Naive thymus-derived CD4-positive, alpha-beta T cell (primary cell): Measurements from ENCODE around the gene FCHSD2. TPM values are rescaled to one million over a fixed set of nuclear protein-coding genes. Genes with fewer than 3 reads are reported as not detected.

ENCODE experiments used
- ATAC-seq: fragments of 150-1000 bp; cut with Tn5 transposase; 2 replicates; pipeline ENCODE4 v1.10.0; 2021; ENCODE audit warnings: mild to moderate bottlenecking, moderate library complexity
- CTCF ChIA-PET: fragments of 350-600 bp; sonication (Branson Sonifier 250); formaldehyde crosslinking; loops from one replicate; lab custom pipeline; 2021; ENCODE audit warnings: antibody characterized with exemption; lab: Charles Lee
- POLR2A ChIA-PET: fragments of 350-600 bp; sonication (Branson Sonifier 250); formaldehyde crosslinking; loops from one replicate; lab custom pipeline; 2021; ENCODE audit warnings: antibody characterized with exemption, inconsistent platforms; lab: Charles Lee
- DNase-seq, 9 donors: peaks; one replicate each; pipeline versions ENCODE4 v3.0.0 to v3.0.0-alpha.2; 2020 to 2022; ENCODE audit warnings: mixed read lengths in 1 of 9
- H3K27ac ChIP-seq: one replicate; pipeline ENCODE4 v1.7.0; 2013; ENCODE audit warnings: mild to moderate bottlenecking, low read depth, low read length, moderate library complexity
- H3K27me3 ChIP-seq, 2 donors: one replicate each; pipeline ENCODE4 v1.7.0; 2013; ENCODE audit warnings: low read length in 2 of 2, mild to moderate bottlenecking in 2 of 2, moderate library complexity in 2 of 2; ENCODE audit not compliant: control insufficient read depth in 2 of 2, insufficient read depth in 2 of 2
- H3K36me3 ChIP-seq, 3 experiments: 1 replicate in 2 of 3; 2 replicates in 1 of 3; pipeline ENCODE4 v1.7.0; 2013; ENCODE audit warnings: low read length in 3 of 3, mild to moderate bottlenecking in 3 of 3, moderate library complexity in 1 of 3; ENCODE audit not compliant: insufficient read depth in 3 of 3, control insufficient read depth in 2 of 3
- H3K4me1 ChIP-seq, 2 donors: one replicate each; pipeline ENCODE4 v1.7.0; 2013; ENCODE audit warnings: low read length in 2 of 2, mild to moderate bottlenecking in 2 of 2, moderate library complexity in 1 of 2; ENCODE audit not compliant: control insufficient read depth in 2 of 2, insufficient read depth in 2 of 2
- H3K4me3 ChIP-seq: 2 replicates; pipeline ENCODE4 v1.7.0; 2013; ENCODE audit warnings: mild to moderate bottlenecking, low read length
- H3K9me3 ChIP-seq, 3 experiments: 1 replicate in 2 of 3; 2 replicates in 1 of 3; pipeline ENCODE4 v1.7.0; 2013; ENCODE audit warnings: low read length in 3 of 3; ENCODE audit not compliant: control insufficient read depth in 2 of 3
- H3K27ac Mint-ChIP-seq, 9 donors: one replicate each; pipeline ENCODE4 v1.8.0; 2020 to 2022; ENCODE audit warnings: mixed read lengths in 9 of 9, mild to moderate bottlenecking in 8 of 9, moderate library complexity in 5 of 9, inconsistent platforms in 2 of 9
- H3K27me3 Mint-ChIP-seq, 5 donors: one replicate each; pipeline ENCODE4 v1.8.0; 2021 to 2022; ENCODE audit warnings: mixed read lengths in 5 of 5, mild to moderate bottlenecking in 1 of 5
- H3K36me3 Mint-ChIP-seq, 5 donors: one replicate each; pipeline ENCODE4 v1.8.0; 2020 to 2022; ENCODE audit warnings: mixed read lengths in 5 of 5, mild to moderate bottlenecking in 3 of 5, inconsistent platforms in 1 of 5
- H3K4me1 Mint-ChIP-seq, 7 donors: one replicate each; pipeline ENCODE4 v1.8.0; 2020 to 2022; ENCODE audit warnings: mixed read lengths in 7 of 7, mild to moderate bottlenecking in 3 of 7, inconsistent platforms in 1 of 7
- H3K4me3 Mint-ChIP-seq, 10 donors: one replicate each; pipeline ENCODE4 v1.8.0; 2020 to 2022; ENCODE audit warnings: mild to moderate bottlenecking in 10 of 10, mixed read lengths in 10 of 10, moderate library complexity in 6 of 10, inconsistent platforms in 2 of 10
- H3K9me3 Mint-ChIP-seq, 11 donors: one replicate each; pipeline ENCODE4 v1.8.0; 2020 to 2022; ENCODE audit warnings: mixed read lengths in 11 of 11, mild to moderate bottlenecking in 4 of 11, inconsistent platforms in 1 of 11, moderate library complexity in 1 of 11
- intact Hi-C, 2 donors: fragments of 100-400 bp; cut with micrococcal nuclease; formaldehyde crosslinking; loops; one replicate each; pipeline ENCODE4 v1.15.1; 2023
- polyA plus RNA-seq, 2 donors: library from polyadenylated mRNA; unstranded; fragments of 300-500 nt; fragmentation: Illumina TruSeq; gene quantifications; one replicate each; pipeline ENCODE4 v1.2.3, GENCODE V29; 2021
- total RNA-seq, 6 experiments: library from RNA in 5 of 6; stranded (reverse) in 5 of 6; gene quantifications; 1 replicate in 5 of 6; 2 replicates in 1 of 6; pipeline ENCODE4 v1.2.3 and lab custom pipeline; 2021 to 2026

FCHSD2 gene
- total and polyA plus RNA-seq, 7 experiments from 2014 or later: 18.3 to 69.9 (median 48.6) TPM

DNA sequence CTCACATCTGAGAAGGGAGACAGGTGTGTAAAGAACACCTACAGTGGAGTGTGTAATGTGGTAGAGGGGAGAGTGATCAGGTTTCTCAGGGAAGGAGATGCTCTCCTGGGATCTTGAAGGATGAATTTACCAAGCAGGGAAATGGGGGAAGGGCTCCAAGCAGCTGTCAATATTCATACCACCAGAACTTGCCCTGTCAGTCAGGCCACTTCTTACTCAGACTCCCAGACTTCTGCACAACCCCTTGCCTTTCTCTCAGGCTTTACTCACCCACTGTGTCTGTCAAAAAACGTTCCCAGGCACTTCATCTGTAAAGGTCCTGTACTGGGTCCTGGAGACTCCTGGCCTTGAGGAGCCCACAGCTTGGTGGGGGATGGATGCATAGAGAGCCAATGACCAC is 14.0 kb upstream of the FCHSD2 start:
- ChIA-PET POLR2A (interaction anchor here (1.0 to 4.5 kb wide), 3 partner anchors 10 to 14 kb away, joined by 3 to 17 read pairs (median 3); partner anchors contain the start of gene FCHSD2), CTCF (interaction anchor here (2.9 kb wide), 1 partner anchor 22 kb away, joined by 11 read pairs; no protein-coding TSS in a partner anchor)
- peaks cover 42 to 53% of the 10 kb centered on the region in 2 donors for H3K4me1 ChIP-seq
- DNase-seq (no peak), ATAC-seq (no peak)
- peaks cover 0 to 1% (median 0%) of the 10 kb centered on the region in 11 donors for H3K9me3 Mint-ChIP-seq
- H3K27ac ChIP-seq: no peak overlapping the region
- peaks cover 45 to 64% (median 54%) of the 10 kb centered on the region in 7 donors for H3K4me1 Mint-ChIP-seq
- peak overlapping the region in 6 of 10 donors; percentile 12 to 48 (median 30) for H3K4me3 Mint-ChIP-seq
- no peaks in the 10 kb centered on the region for H3K36me3 ChIP-seq
- H3K27me3 Mint-ChIP-seq: no peaks in the 10 kb centered on the region
- H3K9me3 ChIP-seq: no peaks in the 10 kb centered on the region
- peaks cover 0 to 5% (median 0%) of the 10 kb centered on the region in 5 donors for H3K36me3 Mint-ChIP-seq
- peak overlapping the region; percentile 3 to 99 (median 75) for H3K27ac Mint-ChIP-seq
- no peaks in the 10 kb centered on the region for H3K27me3 ChIP-seq
- intact Hi-C loops: no loop called here
- no peak overlapping the region for H3K4me3 ChIP-seq

- DNase-seq (no peak), ATAC-seq (no peak)
- ChIA-PET CTCF (interaction anchor here (0.6 kb wide), 1 partner anchor 24 kb away, joined by 7 read pairs; no protein-coding TSS in a partner anchor), POLR2A (interaction anchor here (1.5 to 4.5 kb wide), 2 partner anchors 13 kb away, joined by 3 to 17 read pairs; partner anchors contain the start of gene FCHSD2)
- Mint-ChIP-seq H3K4me1 (peaks cover 47 to 74% (median 64%) of the 10 kb centered on the region in 7 donors), H3K27ac (peak overlapping the region; percentile 72 to 99 (median 88)), H3K9me3 (peaks cover 0 to 1% (median 0%) of the 10 kb centered on the region in 11 donors), H3K36me3 (peaks cover 0 to 5% (median 0%) of the 10 kb centered on the region in 5 donors), H3K27me3 (no peaks in the 10 kb centered on the region), H3K4me3 (peak overlapping the region; percentile 33 to 73 (median 56))
- no peaks in the 10 kb centered on the region for H3K27me3 ChIP-seq
- peaks cover 42 to 53% of the 10 kb centered on the region in 2 donors for H3K4me1 ChIP-seq
- H3K36me3 ChIP-seq: no peaks in the 10 kb centered on the region
- peak overlapping the region; percentile 61 for H3K27ac ChIP-seq
- intact Hi-C loops: no loop called here
- no peaks in the 10 kb centered on the region for H3K9me3 ChIP-seq
- no peak overlapping the region for H3K4me3 ChIP-seq
Observed at GRCh38 chr11:73155102-73155501, 13.0 kb upstream of the FCHSD2 start.

DNA sequence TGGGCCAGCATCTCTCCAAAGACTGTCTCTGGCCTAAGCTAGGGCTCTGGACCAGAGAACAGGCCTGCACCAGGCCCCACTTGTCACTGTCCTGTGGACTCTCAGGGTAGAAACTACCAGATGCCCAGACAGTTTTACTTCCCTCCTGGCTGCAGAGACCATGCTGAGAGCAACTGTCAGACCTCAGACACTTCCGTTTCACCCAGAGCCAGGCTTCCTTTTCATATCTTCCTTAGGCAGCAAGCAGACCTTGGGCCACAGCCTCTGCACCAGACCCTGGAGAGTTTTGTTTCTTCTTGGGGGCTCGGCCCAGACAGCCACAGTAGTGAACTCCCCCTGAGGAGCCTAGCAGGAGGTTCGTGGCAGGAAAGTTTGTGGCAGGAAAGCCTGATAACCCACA is 12.1 kb upstream of the FCHSD2 start:
- CTCF ChIA-PET: no interaction called here
- POLR2A ChIA-PET: interaction anchor here (1.3 to 4.7 kb wide), 2 partner anchors 9 to 11 kb away, joined by 5 to 28 read pairs; partner anchors contain the start of gene FCHSD2
- Histone ChIP-seq H3K4me3 (no peak overlapping the region), H3K36me3 (no peaks in the 10 kb centered on the region), H3K27ac (peak overlapping the region; percentile 61), H3K27me3 (no peaks in the 10 kb centered on the region), H3K9me3 (no peaks in the 10 kb centered on the region), H3K4me1 (peaks cover 42 to 53% of the 10 kb centered on the region in 2 donors)
- peak overlapping the region; percentile 50 to 99 (median 84) for H3K27ac Mint-ChIP-seq
- DNase-seq (peak in 7 of 9 donors; percentile 19 to 32 (median 28)), ATAC-seq (peak; percentile 73)
- H3K36me3 Mint-ChIP-seq: peaks cover 0 to 5% (median 0%) of the 10 kb centered on the region in 5 donors
- no peaks in the 10 kb centered on the region for H3K27me3 Mint-ChIP-seq
- peaks cover 49 to 82% (median 73%) of the 10 kb centered on the region in 7 donors for H3K4me1 Mint-ChIP-seq
- peak overlapping the region; percentile 35 to 73 (median 60) for H3K4me3 Mint-ChIP-seq
- H3K9me3 Mint-ChIP-seq: no peaks in the 10 kb centered on the region
- intact Hi-C loops: no loop called here

DNA sequence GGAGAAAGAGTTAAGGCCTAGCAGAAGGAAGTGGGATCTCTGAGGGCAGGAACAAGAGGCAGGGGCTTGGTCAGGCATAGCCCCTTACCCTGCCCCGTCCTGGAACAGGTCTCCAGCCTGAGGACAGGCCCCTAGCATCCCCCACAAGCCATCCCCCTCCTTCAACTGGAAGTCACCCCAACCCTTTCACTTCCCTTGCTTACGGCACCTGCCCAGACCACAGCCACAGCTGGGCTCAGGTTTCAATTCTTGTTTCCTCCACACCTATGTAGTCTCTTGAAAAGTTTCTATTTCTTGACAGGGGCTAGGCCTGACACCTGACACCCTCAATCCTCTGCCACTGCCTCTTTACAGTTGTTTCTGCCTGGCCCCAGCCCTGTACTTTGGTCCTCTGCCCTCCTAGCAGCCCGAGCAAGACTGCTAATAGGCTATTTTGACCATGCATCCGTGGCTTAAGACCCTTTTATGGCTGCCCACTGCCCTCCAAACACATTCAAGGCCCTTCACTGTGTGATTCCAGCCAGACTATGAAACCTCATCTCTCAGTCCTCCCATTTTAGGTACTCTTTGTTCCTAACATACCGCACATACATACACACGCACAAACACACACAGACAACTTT is 10.9 kb upstream of the FCHSD2 start:
- Histone ChIP-seq H3K27me3 (no peaks in the 10 kb centered on the region), H3K27ac (peak overlapping the region; percentile 61), H3K4me3 (no peak overlapping the region), H3K9me3 (no peaks in the 10 kb centered on the region), H3K36me3 (no peaks in the 10 kb centered on the region), H3K4me1 (peaks cover 42 to 53% of the 10 kb centered on the region in 2 donors)
- intact Hi-C loops: loop anchor here (1.0 kb wide), 2 partner anchors 10 to 11 kb away; partner anchors contain the start of gene FCHSD2 (in 1 of the 2)
- CTCF ChIA-PET: interaction anchor here (2.8 kb wide), 1 partner anchor 10 kb away, joined by 12 read pairs; the partner anchor contains the start of gene FCHSD2
- Mint-ChIP-seq H3K4me3 (peak overlapping the region; percentile 4 to 64 (median 54)), H3K27ac (peak overlapping the region; percentile 50 to 99 (median 84)), H3K36me3 (peaks cover 0 to 5% (median 0%) of the 10 kb centered on the region in 5 donors), H3K27me3 (no peaks in the 10 kb centered on the region), H3K9me3 (no peaks in the 10 kb centered on the region), H3K4me1 (peaks cover 46 to 84% (median 71%) of the 10 kb centered on the region in 7 donors)
- DNase-seq: peak in 7 of 9 donors; percentile 14 to 53 (median 38)
- peak; percentile 78 for ATAC-seq
- POLR2A ChIA-PET: interaction anchor here (0.7 to 4.7 kb wide), 4 partner anchors 10 to 231 kb away, joined by 3 to 28 read pairs (median 4); partner anchors contain the start of gene FCHSD2

DNA sequence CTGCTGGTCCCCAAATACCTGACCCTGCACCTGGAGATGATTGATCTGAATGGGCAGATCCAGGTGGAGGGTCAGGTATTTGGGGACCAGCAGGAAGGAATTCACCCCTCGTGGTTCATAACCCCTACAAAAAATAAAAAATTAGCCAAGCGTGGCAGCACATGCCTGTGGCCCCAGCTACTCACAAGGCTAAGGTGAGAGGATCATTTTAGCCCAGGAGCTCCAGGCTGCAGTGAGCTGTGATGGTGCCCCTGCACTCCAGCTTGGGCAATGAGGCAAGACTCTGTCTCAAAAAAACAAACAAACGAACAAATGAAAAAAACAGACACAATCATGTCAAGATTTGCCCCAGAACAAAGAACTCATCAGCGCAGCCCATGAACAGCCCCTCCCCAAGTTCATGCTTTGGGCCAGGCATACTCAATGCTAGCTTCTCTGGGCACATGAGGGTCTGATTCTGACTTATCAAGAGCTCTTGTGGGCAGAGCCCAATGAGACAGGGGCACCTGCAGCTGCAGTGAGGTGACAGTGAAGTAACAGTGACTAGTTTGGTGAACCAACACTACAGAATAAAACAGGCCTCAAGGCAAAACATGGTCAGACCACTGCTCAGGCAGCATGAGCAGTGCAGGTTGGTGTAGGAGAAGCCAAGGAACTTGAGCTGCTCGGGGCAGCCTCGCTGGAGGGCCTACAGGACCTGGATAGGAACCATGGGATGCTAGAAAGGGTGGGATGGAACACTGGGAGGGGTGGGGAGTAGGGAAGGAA is 10.2 kb upstream of the FCHSD2 start:
- ATAC-seq: peak; percentile 14
- CTCF ChIA-PET: interaction anchor here (2.8 kb wide), 1 partner anchor 9 kb away, joined by 12 read pairs; the partner anchor contains the start of gene FCHSD2
- Mint-ChIP-seq H3K9me3 (no peaks in the 10 kb centered on the region), H3K27me3 (no peaks in the 10 kb centered on the region), H3K4me1 (peaks cover 45 to 87% (median 66%) of the 10 kb centered on the region in 7 donors), H3K36me3 (peaks cover 0 to 5% (median 0%) of the 10 kb centered on the region in 5 donors), H3K4me3 (peak overlapping the region in 5 of 10 donors; percentile 5 to 61 (median 58)), H3K27ac (peak overlapping the region; percentile 57 to 99 (median 84))
- no peaks in the 10 kb centered on the region for H3K9me3 ChIP-seq
- H3K27ac ChIP-seq: peak overlapping the region; percentile 61
- no peaks in the 10 kb centered on the region for H3K36me3 ChIP-seq
- H3K4me3 ChIP-seq: no peak overlapping the region
- peaks cover 42 to 50% of the 10 kb centered on the region in 2 donors for H3K4me1 ChIP-seq
- intact Hi-C loops: no loop called here
- POLR2A ChIA-PET: interaction anchor here (0.7 to 4.7 kb wide), 3 partner anchors 9 to 231 kb away, joined by 3 to 28 read pairs (median 3); partner anchors contain the start of gene FCHSD2
- H3K27me3 ChIP-seq: no peaks in the 10 kb centered on the region
- DNase-seq: no peak

- Mint-ChIP-seq H3K27me3 (no peaks in the 10 kb centered on the region), H3K36me3 (peaks cover 0 to 4% (median 0%) of the 10 kb centered on the region in 5 donors), H3K9me3 (no peaks in the 10 kb centered on the region), H3K4me1 (peaks cover 44 to 88% (median 59%) of the 10 kb centered on the region in 7 donors), H3K27ac (peak overlapping the region; percentile 11 to 99 (median 52)), H3K4me3 (no peak overlapping the region)
- Histone ChIP-seq H3K27me3 (no peaks in the 10 kb centered on the region), H3K4me1 (peaks cover 42% of the 10 kb centered on the region in 2 donors), H3K4me3 (no peak overlapping the region), H3K9me3 (no peaks in the 10 kb centered on the region), H3K27ac (no peak overlapping the region), H3K36me3 (no peaks in the 10 kb centered on the region)
- intact Hi-C loops: no loop called here
- DNase-seq: no peak
- POLR2A ChIA-PET: interaction anchor here (4.7 kb wide), 1 partner anchor 8 kb away, joined by 28 read pairs; the partner anchor contains the start of gene FCHSD2
- no peak for ATAC-seq
- CTCF ChIA-PET: interaction anchor here (2.8 kb wide), 1 partner anchor 9 kb away, joined by 12 read pairs; the partner anchor contains the start of gene FCHSD2
Observed at GRCh38 chr11:73151416-73151815, 9.3 kb upstream of the FCHSD2 start.
